MM.1S (cell line): Measurements from ENCODE around the gene XXYLT1.

Experiments used
- DNase-seq: peaks from one replicate; pipeline ENCODE4 v3.0.0-alpha.2; 2015
- H2AFZ ChIP-seq: fragments of 300-600 bp; sonication (generic); 2 replicates; pipeline ENCODE4 v1.6.0; 2016; ENCODE audit warnings: antibody characterized with exemption, low read length
- H3F3A ChIP-seq: fragments of 300-600 bp; sonication (generic); 2 replicates; pipeline ENCODE4 v1.6.1; 2016; ENCODE audit warnings: mild to moderate bottlenecking, antibody characterized with exemption, low read length, moderate library complexity, mixed read lengths; ENCODE audit not compliant: insufficient read depth
- H3K27ac ChIP-seq: fragments of 300-600 bp; sonication (generic); 2 replicates; pipeline ENCODE4 v1.5.1; 2016; ENCODE audit warnings: mild to moderate bottlenecking, low read length
- H3K27me3 ChIP-seq: fragments of 300-600 bp; sonication (generic); replicated peaks from 2 replicates; pipeline ENCODE4 v1.6.0; 2016; ENCODE audit warnings: low read length; ENCODE audit not compliant: insufficient read depth
- H3K36me3 ChIP-seq: fragments of 300-600 bp; sonication (generic); replicated peaks from 2 replicates; pipeline ENCODE4 v1.6.1; 2016; ENCODE audit warnings: mild to moderate bottlenecking, low read length, mixed read lengths; ENCODE audit not compliant: insufficient read depth
- H3K4me1 ChIP-seq: fragments of 300-600 bp; sonication (generic); 2 replicates; pipeline ENCODE4 v1.6.1; 2016; ENCODE audit warnings: low read length, mixed read lengths
- H3K4me2 ChIP-seq: fragments of 300-600 bp; sonication (generic); 2 replicates; pipeline ENCODE4 v1.6.0; 2016; ENCODE audit warnings: low read depth, low read length
- H3K4me3 ChIP-seq: fragments of 300-600 bp; sonication (generic); 2 replicates; pipeline ENCODE4 v1.5.1; 2016; ENCODE audit warnings: low read length, mixed read lengths
- H3K79me2 ChIP-seq: fragments of 300-600 bp; sonication (generic); 2 replicates; pipeline ENCODE4 v1.6.1; 2016; ENCODE audit warnings: mixed run types, low read length, mixed read lengths
- H3K9ac ChIP-seq: fragments of 300-600 bp; sonication (generic); 2 replicates; pipeline ENCODE4 v1.6.1; 2016; ENCODE audit warnings: low read length, mixed read lengths
- H3K9me2 ChIP-seq: fragments of 300-600 bp; sonication (generic); replicated peaks from 2 replicates; pipeline ENCODE4 v1.6.1; 2016; ENCODE audit warnings: mild to moderate bottlenecking, low read length, mixed read lengths; ENCODE audit not compliant: insufficient read depth
- H3K9me3 ChIP-seq: fragments of 300-600 bp; sonication (generic); replicated peaks from 2 replicates; pipeline ENCODE4 v1.6.1; 2016; ENCODE audit warnings: mild to moderate bottlenecking, low read length, mixed read lengths; ENCODE audit not compliant: insufficient read depth
- H4K20me1 ChIP-seq: fragments of 300-600 bp; sonication (generic); 2 replicates; pipeline ENCODE4 v1.6.1; 2016; ENCODE audit warnings: mild to moderate bottlenecking, low read length, moderate library complexity, mixed read lengths; ENCODE audit not compliant: insufficient read depth
- EZH2 ChIP-seq: fragments of 300-600 bp; sonication (generic); optimal IDR thresholded peaks from 2 replicates; pipeline ENCODE3; 2017; ENCODE audit warnings: low read depth, mild to moderate bottlenecking, antibody characterized with exemption, low read length, mixed read lengths
- EZH2phosphoT487 ChIP-seq: fragments of 300-600 bp; sonication (generic); IDR thresholded peaks from 2 replicates; pipeline ENCODE4 v1.6.1; 2018; ENCODE audit warnings: antibody characterized with exemption, low read length
- TF ChIP-seq, protein P1 (sequence below): fragments of 300-600 bp; sonication (generic); IDR thresholded peaks from 2 replicates; pipeline ENCODE4 v1.5.1; 2016; ENCODE audit warnings: antibody characterized with exemption, low read length, mixed read lengths

The XXYLT1 gene

DNA sequence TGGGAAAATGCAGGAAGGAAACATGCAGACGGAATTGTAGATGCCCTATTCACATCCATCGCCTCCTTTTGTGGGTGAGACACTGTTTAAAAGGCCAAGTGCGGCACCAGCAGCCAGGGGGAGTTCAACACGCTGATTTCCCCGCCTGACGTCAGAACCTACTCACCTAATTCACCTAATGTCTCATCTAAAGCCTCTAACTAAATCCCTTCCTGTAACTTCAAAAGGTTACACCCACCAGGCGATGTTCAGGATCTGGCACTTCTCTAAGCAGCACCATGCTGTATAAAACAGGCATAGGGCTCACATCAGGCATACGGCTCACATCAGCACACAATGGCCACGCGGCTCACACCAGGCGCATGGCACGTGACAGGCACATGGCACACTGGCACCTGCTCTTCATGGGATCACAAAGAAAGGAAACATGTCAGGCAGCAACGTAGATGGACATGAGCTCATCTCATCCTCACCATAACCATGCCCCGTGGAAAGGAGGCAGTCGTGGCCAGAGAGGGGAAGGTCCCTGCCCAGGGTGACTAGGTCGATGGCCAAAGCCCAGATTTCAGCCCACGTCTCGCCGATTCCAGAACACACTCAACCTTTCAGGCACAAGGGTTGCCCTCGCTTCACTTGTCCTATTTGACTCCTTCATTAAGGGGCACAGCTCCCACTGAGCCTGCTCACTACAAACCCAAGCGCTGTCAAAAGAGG lies 21.7 kb downstream of the XXYLT1 start:
- TF ChIP-seq, protein P1, sequence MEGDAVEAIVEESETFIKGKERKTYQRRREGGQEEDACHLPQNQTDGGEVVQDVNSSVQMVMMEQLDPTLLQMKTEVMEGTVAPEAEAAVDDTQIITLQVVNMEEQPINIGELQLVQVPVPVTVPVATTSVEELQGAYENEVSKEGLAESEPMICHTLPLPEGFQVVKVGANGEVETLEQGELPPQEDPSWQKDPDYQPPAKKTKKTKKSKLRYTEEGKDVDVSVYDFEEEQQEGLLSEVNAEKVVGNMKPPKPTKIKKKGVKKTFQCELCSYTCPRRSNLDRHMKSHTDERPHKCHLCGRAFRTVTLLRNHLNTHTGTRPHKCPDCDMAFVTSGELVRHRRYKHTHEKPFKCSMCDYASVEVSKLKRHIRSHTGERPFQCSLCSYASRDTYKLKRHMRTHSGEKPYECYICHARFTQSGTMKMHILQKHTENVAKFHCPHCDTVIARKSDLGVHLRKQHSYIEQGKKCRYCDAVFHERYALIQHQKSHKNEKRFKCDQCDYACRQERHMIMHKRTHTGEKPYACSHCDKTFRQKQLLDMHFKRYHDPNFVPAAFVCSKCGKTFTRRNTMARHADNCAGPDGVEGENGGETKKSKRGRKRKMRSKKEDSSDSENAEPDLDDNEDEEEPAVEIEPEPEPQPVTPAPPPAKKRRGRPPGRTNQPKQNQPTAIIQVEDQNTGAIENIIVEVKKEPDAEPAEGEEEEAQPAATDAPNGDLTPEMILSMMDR: no peak
- Histone ChIP-seq H3F3A (no peaks in the 10 kb centered on the region), H3K79me2 (no peaks in the 10 kb centered on the region), H3K9me2 (no peaks in the 10 kb centered on the region), H3K4me2 (no peak overlapping the region), H4K20me1 (no peaks in the 10 kb centered on the region), H3K36me3 (no peaks in the 10 kb centered on the region), H3K9ac (no peak overlapping the region), H3K4me1 (no peaks in the 10 kb centered on the region), H3K27me3 (no peaks in the 10 kb centered on the region), H3K4me3 (no peak overlapping the region), H3K9me3 (no peaks in the 10 kb centered on the region), H3K27ac (no peak overlapping the region), H2AFZ (no peak overlapping the region)
- DNase-seq: no peak

DNA sequence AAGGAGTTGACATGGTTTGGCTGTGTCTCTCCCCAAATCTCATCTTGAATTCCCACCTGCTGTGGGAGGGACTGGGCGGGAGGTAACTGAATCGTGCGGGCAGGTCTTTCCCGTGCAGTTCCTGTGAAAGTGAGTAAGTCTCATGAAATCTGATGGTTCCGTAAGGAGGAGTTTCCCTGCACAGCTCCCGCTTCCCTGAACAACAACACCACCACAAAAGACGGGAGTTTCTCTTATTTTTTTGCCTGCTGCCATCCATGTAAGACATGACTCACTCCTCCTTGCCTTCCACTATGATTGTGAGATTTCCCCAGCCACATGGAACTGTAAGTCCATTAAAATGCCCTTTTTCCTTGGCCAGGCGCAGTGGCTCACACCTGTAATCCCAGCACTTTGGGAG lies 22.7 kb downstream of the XXYLT1 start:
- no peaks in the 10 kb centered on the region for H3F3A ChIP-seq
- H3K79me2 ChIP-seq: no peaks in the 10 kb centered on the region
- H3K27ac ChIP-seq: no peak overlapping the region
- no peaks in the 10 kb centered on the region for H4K20me1 ChIP-seq
- H3K4me2 ChIP-seq: no peak overlapping the region
- DNase-seq: no peak
- no peak overlapping the region for H3K9ac ChIP-seq
- no peak for TF ChIP-seq EZH2
- TF ChIP-seq, protein P1: no peak
- no peak for TF ChIP-seq EZH2phosphoT487
- no peaks in the 10 kb centered on the region for H3K9me3 ChIP-seq
- no peaks in the 10 kb centered on the region for H3K9me2 ChIP-seq
- H3K4me3 ChIP-seq: no peak overlapping the region
- H2AFZ ChIP-seq: no peak overlapping the region
- no peaks in the 10 kb centered on the region for H3K4me1 ChIP-seq
- no peaks in the 10 kb centered on the region for H3K36me3 ChIP-seq
- no peaks in the 10 kb centered on the region for H3K27me3 ChIP-seq

DNA sequence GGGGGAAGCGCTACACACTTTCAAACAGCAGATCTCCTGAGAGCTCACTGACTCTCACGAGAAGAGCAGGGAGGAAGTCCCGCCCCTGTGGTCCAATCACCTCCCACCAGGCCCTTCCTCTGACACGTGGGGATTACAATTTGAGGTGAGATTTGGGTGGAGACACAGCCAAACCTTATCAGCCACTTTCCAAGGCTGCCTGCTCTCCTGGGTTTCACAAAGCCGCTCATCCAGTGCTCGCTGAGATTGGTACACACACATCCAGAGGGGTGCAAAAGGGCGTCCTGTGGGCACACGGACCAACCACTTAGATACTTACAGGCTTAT lies 23.1 kb downstream of the XXYLT1 start:
- Histone ChIP-seq H3K4me1 (no peaks in the 10 kb centered on the region), H3K9me3 (no peaks in the 10 kb centered on the region), H2AFZ (no peak overlapping the region), H3K79me2 (no peaks in the 10 kb centered on the region), H3K4me2 (no peak overlapping the region), H4K20me1 (no peaks in the 10 kb centered on the region), H3K9ac (no peak overlapping the region), H3F3A (no peaks in the 10 kb centered on the region), H3K36me3 (no peaks in the 10 kb centered on the region), H3K4me3 (no peak overlapping the region), H3K27me3 (no peaks in the 10 kb centered on the region), H3K27ac (no peak overlapping the region), H3K9me2 (no peaks in the 10 kb centered on the region)
- TF ChIP-seq, protein P1: no peak
- no peak for TF ChIP-seq EZH2phosphoT487
- no peak for TF ChIP-seq EZH2
- DNase-seq: no peak
